Upper lobe of left lung (tissue), 4 donors: ENCODE data around the gene GLI1.

Experiments
- EP300 ChIP-seq, 4 donors: sonication (generic); formaldehyde crosslinking; IDR thresholded peaks; one replicate each; pipeline ENCODE4 v1.5.1; 2017; ENCODE audit warnings: antibody characterized with exemption in 4 of 4, control low read depth in 2 of 4
- POLR2A ChIP-seq, 4 donors: fragments of 450-650 bp; IDR thresholded peaks; one replicate each; pipeline ENCODE4 v1.5.1; 2016 to 2017; ENCODE audit warnings: antibody characterized with exemption in 4 of 4, mild to moderate bottlenecking in 2 of 4
- POLR2AphosphoS5 ChIP-seq, 2 donors: sonication (generic); formaldehyde crosslinking; IDR thresholded peaks; one replicate each; pipeline ENCODE4 v1.5.1; 2017; ENCODE audit warnings: antibody characterized with exemption in 2 of 2
- TF ChIP-seq, protein P1 (sequence below), 6 experiments: fragments of 450-650 bp in 4 of 6; fragments of 200-600 bp in 2 of 6; sonication (generic) in 2 of 6; IDR thresholded peaks; one replicate each; pipeline ENCODE4 v1.5.1; 2016 to 2019; ENCODE audit warnings: antibody characterized with exemption in 6 of 6

DNA sequence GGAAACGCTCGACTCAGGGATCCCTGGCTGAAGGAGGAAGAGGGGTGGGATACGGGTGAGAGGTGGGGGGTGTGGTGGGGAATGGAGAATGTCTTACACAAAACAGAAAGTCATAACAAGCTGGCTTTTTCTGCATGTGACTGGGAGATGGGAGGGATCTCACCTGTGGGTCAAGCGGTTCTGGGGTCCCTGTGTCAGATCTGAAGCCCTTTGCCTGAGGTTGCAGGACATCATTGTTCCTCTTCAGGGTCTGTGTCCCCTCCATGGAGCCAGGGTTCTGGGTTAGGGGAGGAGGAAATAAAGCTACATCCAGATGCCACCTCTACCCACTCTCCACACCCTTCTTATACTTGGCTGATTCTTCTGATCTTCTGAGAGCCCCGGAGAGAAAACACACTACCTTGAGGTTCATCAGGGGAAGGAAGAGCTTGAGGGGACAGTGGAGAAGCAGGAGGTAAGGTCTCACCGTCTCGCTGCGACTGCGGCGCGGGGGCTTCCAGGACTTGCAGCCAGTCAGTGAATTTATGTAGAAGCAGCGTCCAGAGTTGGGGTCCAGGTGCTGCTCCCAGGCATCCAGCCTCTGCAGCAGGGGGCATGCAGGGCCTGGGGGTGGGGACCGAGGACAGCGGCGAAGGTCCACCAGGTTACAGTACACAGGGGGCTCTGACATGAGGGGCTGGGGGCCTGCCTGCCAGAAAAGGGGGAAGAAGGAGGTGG, 17.6 kb downstream of the GLI1 start:
- TF ChIP-seq, protein P1, sequence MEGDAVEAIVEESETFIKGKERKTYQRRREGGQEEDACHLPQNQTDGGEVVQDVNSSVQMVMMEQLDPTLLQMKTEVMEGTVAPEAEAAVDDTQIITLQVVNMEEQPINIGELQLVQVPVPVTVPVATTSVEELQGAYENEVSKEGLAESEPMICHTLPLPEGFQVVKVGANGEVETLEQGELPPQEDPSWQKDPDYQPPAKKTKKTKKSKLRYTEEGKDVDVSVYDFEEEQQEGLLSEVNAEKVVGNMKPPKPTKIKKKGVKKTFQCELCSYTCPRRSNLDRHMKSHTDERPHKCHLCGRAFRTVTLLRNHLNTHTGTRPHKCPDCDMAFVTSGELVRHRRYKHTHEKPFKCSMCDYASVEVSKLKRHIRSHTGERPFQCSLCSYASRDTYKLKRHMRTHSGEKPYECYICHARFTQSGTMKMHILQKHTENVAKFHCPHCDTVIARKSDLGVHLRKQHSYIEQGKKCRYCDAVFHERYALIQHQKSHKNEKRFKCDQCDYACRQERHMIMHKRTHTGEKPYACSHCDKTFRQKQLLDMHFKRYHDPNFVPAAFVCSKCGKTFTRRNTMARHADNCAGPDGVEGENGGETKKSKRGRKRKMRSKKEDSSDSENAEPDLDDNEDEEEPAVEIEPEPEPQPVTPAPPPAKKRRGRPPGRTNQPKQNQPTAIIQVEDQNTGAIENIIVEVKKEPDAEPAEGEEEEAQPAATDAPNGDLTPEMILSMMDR (IDR thresholded peaks at IDR 0.05), result no peak
- no peak for TF ChIP-seq POLR2A (IDR thresholded peaks at IDR 0.05)
- TF ChIP-seq POLR2AphosphoS5 (IDR thresholded peaks at IDR 0.05), result no peak
- no peak for TF ChIP-seq EP300 (IDR thresholded peaks at IDR 0.05)
